Right cardiac atrium (tissue), 5 donors: ENCODE data around the gene MTFR2. TPM values are rescaled to one million over a fixed set of nuclear protein-coding genes. Genes with fewer than 3 reads are reported as not detected.
A peak's percentile ranks its signal among the peaks of the same experiment; 100 is the strongest.

Source experiments
- ATAC-seq, 2 donors: fragments of 200-7000 bp; cut with Tn5 transposase; one replicate each; pipeline versions ENCODE4 v1.8.0 to v1.9.1; 2020; ENCODE audit warnings: moderate library complexity in 2 of 2, mild to moderate bottlenecking in 1 of 2
- DNase-seq, 3 donors: peaks; one replicate each; pipeline ENCODE4 v3.0.0-alpha.2; 2020
- H3K27ac ChIP-seq: one replicate; pipeline ENCODE4 v1.5.1; 2013; ENCODE audit warnings: mild to moderate bottlenecking, low read length, control low read depth, moderate library complexity
- H3K27me3 ChIP-seq: one replicate; pipeline ENCODE4 v1.6.1; 2013; ENCODE audit not compliant: control insufficient read depth, insufficient read depth
- H3K4me1 ChIP-seq: one replicate; pipeline ENCODE4 v1.6.1; 2013; ENCODE audit warnings: low read length; ENCODE audit not compliant: control insufficient read depth, insufficient read depth
- H3K4me3 ChIP-seq: one replicate; pipeline ENCODE4 v1.5.1; 2013; ENCODE audit warnings: low read length, control low read depth
- H3K9me3 ChIP-seq: one replicate; pipeline ENCODE4 v1.6.1; 2013; ENCODE audit warnings: low read length; ENCODE audit not compliant: control insufficient read depth
- WGBS: extraction: QIAGEN DNeasy Blood & Tissue Kit; methylation state at CpG from one replicate; pipeline ENCODE4 v1.1.7; 2013; 5-methylcytosine and 5-hydroxymethylcytosine counted together
- intact Hi-C, 4 donors: fragments of 100-400 bp; cut with DNase I; formaldehyde crosslinking; loops; one replicate each; pipeline versions ENCODE4 v1.11.0 to v1.14.0; 2022 to 2023
- long read RNA-seq, 4 donors: library from polyadenylated mRNA; unstranded; transcript quantifications; one replicate each; pipeline ENCODE4 v2.0.0, GENCODE V29; 2020 to 2021
- polyA plus RNA-seq: library from polyadenylated mRNA; stranded (reverse); fragments of 200-250 nt; gene quantifications from one replicate; pipeline ENCODE4 v1.2.3, GENCODE V29; 2013
- total RNA-seq, 4 donors: library from RNA; stranded (reverse); fragmentation: NEBNext Ultra II Directional; extraction: Animal tissue kit (Norgen Biotek cat#: 25700); gene quantifications; one replicate each; pipeline ENCODE4 v1.2.1, GENCODE V29; 2021
- donor health status: healthy with polysubstance abuse.
- donor health status: DM: no; HTN: yes; CAD: no.
- donor health status: DM: no; HTN: no; CAD: no.
- donor health status: DM: no; HTN: yes; CAD: no; lungs with severe emphysema.
- donor health status: DM: yes; HTN: yes; CAD: no.

Gene MTFR2
- total RNA-seq (1 to 10 TPM in 1 of 4 donors, under 1 TPM in 1, not detected in 2; 0.71 to 1.2 TPM), polyA plus RNA-seq (0.07 TPM)
- long read RNA-seq, donor 1, result 0 reads
- long read RNA-seq, donor 2, result 0 reads
- long read RNA-seq, donor 3, partial matches to known transcripts, result 0 of 1 reads
- long read RNA-seq, donor 3, other reads (novel, unspliced or antisense), result 1 of 1 reads
- long read RNA-seq, donor 4, result 0 reads

GRCh38 chr6:136249811-136250685, at the start of gene MTFR2:
Gene MTFR2, minus strand, starts transcription at chr6:136250311. Its CDS starts 1,212 bp downstream, at chr6:136249099.
- peak; percentile 99 for ATAC-seq
- intact Hi-C loops, result no loop called here
- no peak within 1 kb of the TSS for H3K27ac ChIP-seq
- H3K9me3 ChIP-seq, result no peaks in the 10 kb centered on the region
- peak within 1 kb of the TSS; percentile 45 for H3K4me3 ChIP-seq
- H3K27me3 ChIP-seq, result no peaks in the 10 kb centered on the region
- WGBS, result under 1% methylated on average over 59 of the region's 59 CpGs
- peak; percentile 95 to 96 (median 95) for DNase-seq
- peaks cover 3% of the 10 kb centered on the region for H3K4me1 ChIP-seq

- ATAC-seq, result no peak
Observed at GRCh38 chr6:136294621-136295020, 44.5 kb upstream of the MTFR2 start.

GRCh38 chr6:136290410-136291010, 40.4 kb upstream of the MTFR2 start:
- no peaks in the 10 kb centered on the region for H3K9me3 ChIP-seq
- peak overlapping the region; percentile 70 for H3K4me3 ChIP-seq
- intact Hi-C loops, result no loop called here
- ATAC-seq (peak; percentile 52 to 61), DNase-seq (peak; percentile 84 to 92 (median 92))
- WGBS, result 3% methylated on average over 22 of the region's 22 CpGs
- peak overlapping the region; percentile 99 for H3K27ac ChIP-seq
- H3K4me1 ChIP-seq, result no peaks in the 10 kb centered on the region
- no peaks in the 10 kb centered on the region for H3K27me3 ChIP-seq

More at GRCh38 chr6:136294621-136295020, 44.5 kb upstream of the MTFR2 start:
- Histone ChIP-seq H3K27me3 (no peaks in the 10 kb centered on the region), H3K4me1 (no peaks in the 10 kb centered on the region), H3K9me3 (no peaks in the 10 kb centered on the region), H3K4me3 (no peak overlapping the region), H3K27ac (no peak overlapping the region)
- DNase-seq, result no peak
- 91% methylated on average over 3 of the region's 3 CpGs for WGBS
- intact Hi-C loops, result no loop called here

GRCh38 chr6:136289579-136290409, 39.7 kb upstream of the MTFR2 start, which contains the start of gene BCLAF1:
Gene BCLAF1, minus strand, starts transcription at chr6:136289846. Its CDS starts 9,980 bp downstream, at chr6:136279866.
- peak; percentile 100 for DNase-seq
- intact Hi-C loops, result no loop called here
- H3K4me1 ChIP-seq, result peaks cover 1% of the 10 kb centered on the region
- WGBS, result under 1% methylated on average over 60 of the region's 60 CpGs
- H3K27me3 ChIP-seq, result no peaks in the 10 kb centered on the region
- H3K9me3 ChIP-seq, result no peaks in the 10 kb centered on the region
- H3K27ac ChIP-seq, result peak within 1 kb of the TSS; percentile 99
- H3K4me3 ChIP-seq, result peak within 1 kb of the TSS; percentile 70
- ATAC-seq, result peak; percentile 97 to 98

- ATAC-seq (peak; percentile 90), DNase-seq (peak; percentile 92 to 97 (median 96))
- H3K9me3 ChIP-seq, result no peaks in the 10 kb centered on the region
- no peaks in the 10 kb centered on the region for H3K27me3 ChIP-seq
- H3K4me3 ChIP-seq, result peak overlapping the region; percentile 69
- under 1% methylated on average over 34 of the region's 34 CpGs for WGBS
- peak overlapping the region; percentile 98 for H3K27ac ChIP-seq
- peaks cover 4% of the 10 kb centered on the region for H3K4me1 ChIP-seq
- intact Hi-C loops, result no loop called here
Observed at GRCh38 chr6:136289327-136289578, 39.1 kb upstream of the MTFR2 start.

- H3K27me3 ChIP-seq, result no peaks in the 10 kb centered on the region
- peaks cover 4% of the 10 kb centered on the region for H3K4me1 ChIP-seq
- WGBS, result under 1% methylated on average over 34 of the region's 34 CpGs
- peak overlapping the region; percentile 98 for H3K27ac ChIP-seq
- ATAC-seq (peak; percentile 56 to 78), DNase-seq (peak; percentile 84 to 89 (median 85))
- H3K9me3 ChIP-seq, result no peaks in the 10 kb centered on the region
- intact Hi-C loops, result no loop called here
- H3K4me3 ChIP-seq, result peak overlapping the region; percentile 69
Observed at GRCh38 chr6:136288566-136289326, 38.6 kb upstream of the MTFR2 start.

GRCh38 chr6:136284909-136285308, 34.8 kb upstream of the MTFR2 start:
- Histone ChIP-seq H3K4me1 (peaks cover 6% of the 10 kb centered on the region), H3K4me3 (no peak overlapping the region), H3K9me3 (no peaks in the 10 kb centered on the region), H3K27me3 (no peaks in the 10 kb centered on the region), H3K27ac (no peak overlapping the region)
- 27% methylated on average over 2 of the region's 2 CpGs for WGBS
- intact Hi-C loops, result no loop called here
- DNase-seq (no peak), ATAC-seq (no peak)

GRCh38 chr6:136282906-136283305, 32.8 kb upstream of the MTFR2 start:
- no peaks in the 10 kb centered on the region for H3K27me3 ChIP-seq
- intact Hi-C loops, result no loop called here
- H3K4me3 ChIP-seq, result no peak overlapping the region
- 61% methylated on average over 4 of the region's 4 CpGs for WGBS
- H3K9me3 ChIP-seq, result no peaks in the 10 kb centered on the region
- DNase-seq, result no peak
- peaks cover 6% of the 10 kb centered on the region for H3K4me1 ChIP-seq
- no peak overlapping the region for H3K27ac ChIP-seq
- ATAC-seq, result no peak

- ATAC-seq (peak; percentile 69 to 77), DNase-seq (no peak)
- H3K4me1 ChIP-seq, result peaks cover 6% of the 10 kb centered on the region
- H3K9me3 ChIP-seq, result no peaks in the 10 kb centered on the region
- H3K27me3 ChIP-seq, result no peaks in the 10 kb centered on the region
- H3K27ac ChIP-seq, result no peak overlapping the region
- WGBS, result 74% methylated on average over 3 of the region's 3 CpGs
- intact Hi-C loops, result no loop called here
- no peak overlapping the region for H3K4me3 ChIP-seq
Observed at GRCh38 chr6:136280032-136280609, 30.0 kb upstream of the MTFR2 start.

- Histone ChIP-seq H3K27ac (no peak overlapping the region), H3K27me3 (no peaks in the 10 kb centered on the region), H3K4me3 (no peak overlapping the region), H3K4me1 (no peaks in the 10 kb centered on the region), H3K9me3 (no peaks in the 10 kb centered on the region)
- no peak for ATAC-seq
- intact Hi-C loops, result no loop called here
- DNase-seq, result no peak
- 87% methylated on average over 1 of the region's 1 CpG for WGBS
Observed at GRCh38 chr6:136274062-136274461, 24.0 kb upstream of the MTFR2 start.
